Kidney (tissue), 14 donors: ENCODE results near the gene CYP11A1. TPM values are rescaled to one million over a fixed set of nuclear protein-coding genes. Genes with fewer than 3 reads are reported as not detected.

Source experiments
- DNase-seq, 5 donors: peaks; one replicate each; pipeline ENCODE4 v3.0.0-alpha.2; 2013 to 2020
- FAIRE-seq: peaks from 2 replicates; lab custom pipeline; 2012; peaks lifted over from hg19 to GRCh38; lab: Jason Lieb, UNC
- H3K27ac ChIP-seq, 2 donors: one replicate each; pipeline ENCODE4 v1.7.0; 2013; ENCODE audit warnings: low read depth in 2 of 2, low read length in 2 of 2, inconsistent platforms in 1 of 2
- H3K27me3 ChIP-seq: one replicate; pipeline ENCODE4 v1.7.1; 2013; ENCODE audit warnings: low read length, inconsistent platforms; ENCODE audit not compliant: control insufficient read depth, insufficient read depth
- H3K36me3 ChIP-seq, 3 donors: one replicate each; pipeline versions ENCODE4 v1.7.0 to v1.7.1; 2013; ENCODE audit warnings: low read length in 3 of 3, control low read depth in 1 of 3, inconsistent platforms in 1 of 3; ENCODE audit not compliant: insufficient read depth in 3 of 3, control insufficient read depth in 2 of 3
- H3K4me1 ChIP-seq, 3 donors: one replicate each; pipeline versions ENCODE4 v1.7.0 to v1.7.1; 2013; ENCODE audit warnings: low read length in 3 of 3, inconsistent platforms in 1 of 3, low read depth in 1 of 3; ENCODE audit not compliant: control insufficient read depth in 2 of 3, insufficient read depth in 2 of 3
- H3K4me3 ChIP-seq, 3 donors: one replicate each; pipeline versions ENCODE4 v1.7.0 to v1.8.1; 2013; ENCODE audit warnings: low read length in 3 of 3, control low read depth in 1 of 3, inconsistent platforms in 1 of 3
- H3K9ac ChIP-seq, 3 donors: one replicate each; pipeline versions ENCODE4 v1.7.0 to v1.7.1; 2013; ENCODE audit warnings: low read length in 3 of 3, control low read depth in 1 of 3, inconsistent platforms in 1 of 3
- H3K9me3 ChIP-seq, 3 donors: one replicate each; pipeline versions ENCODE4 v1.7.0 to v1.7.1; 2013; ENCODE audit warnings: low read length in 3 of 3, control low read depth in 1 of 3, inconsistent platforms in 1 of 3; ENCODE audit not compliant: control insufficient read depth in 2 of 3, insufficient read depth in 1 of 3
- intact Hi-C: fragments of 100-400 bp; cut with DNase I; formaldehyde crosslinking; loops from one replicate; pipeline ENCODE4 v1.11.1; 2022
- polyA plus RNA-seq: library from polyadenylated mRNA; stranded (reverse); fragments of 350-450 nt; fragmentation: Illumina TruSeq; extraction: RNeasy Lipid Tissue Mini Kit (QIAGEN cat#74804); gene quantifications from one replicate; pipeline ENCODE4 v1.2.3, GENCODE V29; 2014; ENCODE audit warnings: low read depth, low replicate concordance; ENCODE audit not compliant: insufficient read depth
- total RNA-seq: library from RNA; stranded (reverse); fragmentation: NEBNext Ultra II Directional; extraction: Animal tissue kit (Norgen Biotek cat#: 25700); gene quantifications from one replicate; pipeline ENCODE4 v1.2.1, GENCODE V29; 2021
- TF ChIP-seq, protein P1 (sequence below): IDR thresholded peaks from 3 replicates; pipeline ENCODE4 v1.5.1; 2012; ENCODE audit warnings: mild to moderate bottlenecking, moderate library complexity, borderline replicate concordance; ENCODE audit not compliant: insufficient read depth; ENCODE audit errors: extremely low read depth
- donor health status: control.
- donor health status: control.
- donor health status: control.
- donor health status: control.
- donor health status: control.
- donor health status: DM: yes; HTN: yes; CAD: no.
- donor health status: Normal renal cell carcinoma (clear cell type).

The CYP11A1 gene
- total and polyA plus RNA-seq, 2 donors from 2014 or later: 0.13 to 2.7 TPM

DNA sequence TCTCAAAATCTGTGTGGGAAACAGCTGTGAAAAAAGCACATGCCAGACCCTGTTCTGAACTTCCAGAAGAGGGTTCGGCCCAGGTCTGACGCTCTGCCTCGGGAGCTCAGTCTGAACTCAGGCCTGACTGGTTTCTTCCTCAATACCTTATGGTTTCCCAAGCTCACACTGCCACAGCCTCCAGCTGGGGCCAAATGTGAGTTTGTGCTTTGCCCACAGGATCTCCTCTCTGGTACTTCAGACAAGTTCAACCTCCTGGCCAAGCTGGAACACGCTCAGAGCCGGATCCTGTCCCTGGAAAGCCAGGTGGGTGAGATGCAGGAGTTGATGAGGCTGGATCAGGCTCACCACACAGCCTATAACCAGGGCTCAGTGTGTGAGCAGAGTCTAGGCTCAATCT, 33.8 kb downstream of the CYP11A1 start:
- Histone ChIP-seq H3K9ac (no peak overlapping the region), H3K27ac (no peak overlapping the region), H3K36me3 (no peaks in the 10 kb centered on the region), H3K4me1 (no peaks in the 10 kb centered on the region), H3K27me3 (no peaks in the 10 kb centered on the region), H3K9me3 (no peaks in the 10 kb centered on the region), H3K4me3 (no peak overlapping the region)
- no peak for FAIRE-seq
- DNase-seq: peak in 1 of 5 donors; percentile 41
- TF ChIP-seq, protein P1, sequence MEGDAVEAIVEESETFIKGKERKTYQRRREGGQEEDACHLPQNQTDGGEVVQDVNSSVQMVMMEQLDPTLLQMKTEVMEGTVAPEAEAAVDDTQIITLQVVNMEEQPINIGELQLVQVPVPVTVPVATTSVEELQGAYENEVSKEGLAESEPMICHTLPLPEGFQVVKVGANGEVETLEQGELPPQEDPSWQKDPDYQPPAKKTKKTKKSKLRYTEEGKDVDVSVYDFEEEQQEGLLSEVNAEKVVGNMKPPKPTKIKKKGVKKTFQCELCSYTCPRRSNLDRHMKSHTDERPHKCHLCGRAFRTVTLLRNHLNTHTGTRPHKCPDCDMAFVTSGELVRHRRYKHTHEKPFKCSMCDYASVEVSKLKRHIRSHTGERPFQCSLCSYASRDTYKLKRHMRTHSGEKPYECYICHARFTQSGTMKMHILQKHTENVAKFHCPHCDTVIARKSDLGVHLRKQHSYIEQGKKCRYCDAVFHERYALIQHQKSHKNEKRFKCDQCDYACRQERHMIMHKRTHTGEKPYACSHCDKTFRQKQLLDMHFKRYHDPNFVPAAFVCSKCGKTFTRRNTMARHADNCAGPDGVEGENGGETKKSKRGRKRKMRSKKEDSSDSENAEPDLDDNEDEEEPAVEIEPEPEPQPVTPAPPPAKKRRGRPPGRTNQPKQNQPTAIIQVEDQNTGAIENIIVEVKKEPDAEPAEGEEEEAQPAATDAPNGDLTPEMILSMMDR: no peak
- intact Hi-C loops: no loop called here

DNA sequence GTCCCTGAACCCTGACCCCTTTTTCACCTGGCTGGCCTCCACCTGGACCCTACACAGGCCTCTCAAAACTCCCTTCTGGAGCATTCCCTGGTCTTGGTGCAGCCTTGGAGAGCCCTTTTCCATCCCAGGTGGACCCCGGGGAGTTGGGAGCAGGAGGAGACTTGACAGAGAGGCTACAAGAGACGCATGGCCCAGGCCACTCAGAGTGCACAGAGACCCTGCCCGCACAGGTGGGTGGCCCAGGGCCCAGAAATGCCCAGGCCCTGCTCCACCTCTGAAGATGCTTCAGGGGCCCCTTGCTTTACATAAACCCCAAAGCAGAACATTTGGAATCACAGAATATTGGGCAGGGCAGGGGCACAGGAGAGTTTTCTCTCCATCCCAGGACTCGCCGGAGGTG, 34.4 kb downstream of the CYP11A1 start:
- Histone ChIP-seq H3K4me1 (no peaks in the 10 kb centered on the region), H3K27ac (no peak overlapping the region), H3K36me3 (no peaks in the 10 kb centered on the region), H3K9ac (no peak overlapping the region), H3K27me3 (no peaks in the 10 kb centered on the region), H3K9me3 (no peaks in the 10 kb centered on the region), H3K4me3 (no peak overlapping the region)
- no peak for FAIRE-seq
- intact Hi-C loops: no loop called here
- DNase-seq: peak in 1 of 5 donors; percentile 40
- TF ChIP-seq, protein P1: no peak

DNA sequence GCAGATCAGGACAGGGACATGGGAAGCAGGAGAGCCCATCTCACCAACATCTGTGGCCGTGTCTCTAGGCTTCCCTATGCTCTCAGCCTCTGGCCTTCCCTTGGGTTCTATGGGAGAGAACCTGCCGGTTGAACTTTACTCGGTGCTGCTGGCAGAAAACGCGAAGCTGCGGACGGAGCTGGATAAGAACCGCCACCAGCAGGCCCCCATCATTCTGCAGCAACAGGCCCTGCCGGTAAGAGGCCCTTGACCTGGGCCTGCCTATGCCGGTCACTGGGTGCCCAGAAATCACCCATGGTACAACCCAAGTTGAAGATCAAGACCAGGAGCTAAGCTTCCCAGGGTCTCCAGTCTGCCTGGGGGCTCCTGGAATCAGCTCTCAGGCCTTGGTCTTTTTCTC, 34.8 kb downstream of the CYP11A1 start:
- Histone ChIP-seq H3K27me3 (no peaks in the 10 kb centered on the region), H3K27ac (no peak overlapping the region), H3K4me1 (no peaks in the 10 kb centered on the region), H3K9ac (no peak overlapping the region), H3K4me3 (no peak overlapping the region), H3K9me3 (no peaks in the 10 kb centered on the region), H3K36me3 (no peaks in the 10 kb centered on the region)
- intact Hi-C loops: no loop called here
- DNase-seq: peak in 1 of 5 donors; percentile 45
- TF ChIP-seq, protein P1: no peak
- FAIRE-seq: no peak

DNA sequence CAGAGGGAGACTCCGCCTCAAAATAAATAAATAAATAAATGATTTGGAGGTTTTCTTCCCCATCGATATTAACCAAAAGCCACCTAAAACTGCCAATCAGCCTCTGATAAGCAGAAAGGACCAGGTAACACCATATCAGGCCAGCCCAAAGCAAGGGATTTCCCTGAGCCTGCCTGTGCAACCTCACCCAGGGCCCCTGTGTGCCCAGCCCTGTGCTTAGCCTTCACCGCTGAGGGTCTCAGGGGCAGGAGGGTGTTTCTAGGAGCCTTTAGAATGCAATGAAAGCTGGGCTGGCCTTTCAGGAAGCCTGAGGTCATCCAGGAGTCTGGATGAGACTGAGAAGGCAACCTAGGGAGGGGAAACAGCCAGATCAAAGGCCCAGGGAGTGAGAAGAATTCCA, 35.4 kb downstream of the CYP11A1 start:
- TF ChIP-seq, protein P1: no peak
- no peaks in the 10 kb centered on the region for H3K27me3 ChIP-seq
- no peak overlapping the region for H3K27ac ChIP-seq
- no peak overlapping the region for H3K4me3 ChIP-seq
- no peaks in the 10 kb centered on the region for H3K4me1 ChIP-seq
- peak in 1 of 5 donors; percentile 59 for DNase-seq
- no peaks in the 10 kb centered on the region for H3K9me3 ChIP-seq
- no peak overlapping the region for H3K9ac ChIP-seq
- no peaks in the 10 kb centered on the region for H3K36me3 ChIP-seq
- no peak for FAIRE-seq
- intact Hi-C loops: no loop called here
